HCT116 (cell line): ENCODE results near the gene ZNF737. TPM values are rescaled to one million over a fixed set of nuclear protein-coding genes. Genes with fewer than 3 reads are reported as not detected.

Experiments
- ATAC-seq: fragments of 200-7000 bp; cut with Tn5 transposase; 2 replicates; pipeline ENCODE4 v1.9.1; 2020; ENCODE audit warnings: mild to moderate bottlenecking, moderate library complexity
- BruUV-seq: library from RNA; stranded (reverse); fragments of 400-500 nt; replicated peaks from 2 replicates; lab custom pipeline; 2021; lab: Mats Ljungman, UMichigan
- CTCF ChIA-PET: fragments of 300-600 bp; sonication (Branson Sonifier 250); formaldehyde crosslinking; loops from one replicate; lab custom pipeline; 2021; ENCODE audit warnings: antibody characterized with exemption; lab: Charles Lee
- POLR2A ChIA-PET: fragments of 300-600, 350-600 bp; sonication (Branson Sonifier 250); formaldehyde crosslinking; loops from one replicate; lab custom pipeline; 2021; ENCODE audit warnings: antibody characterized with exemption; lab: Charles Lee
- RAD21 ChIA-PET, 2 experiments: fragments of 300-600 bp; sonication (Branson Sonifier 250); formaldehyde crosslinking; loops; one replicate each; lab custom pipeline; 2023; ENCODE audit warnings: low total read pairs in 2 of 2; ENCODE audit not compliant: uncharacterized antibody in 2 of 2, unreplicated experiment in 2 of 2, low non-redundant PET in 1 of 2; lab: Charles Lee
- DNase-seq: peaks from one replicate; pipeline ENCODE4 v3.0.0-alpha.2; 2010; ENCODE audit warnings: low read depth, low spot score
- H2AFZ ChIP-seq: fragments of 200-600 bp; shearing (Covaris generic), sonication (generic); 2 replicates; pipeline ENCODE4 v1.6.1; 2017; ENCODE audit warnings: low read depth, mixed run types, mixed read lengths, antibody characterized with exemption, low read length; ENCODE audit not compliant: poor library complexity, severe bottlenecking
- H3K27ac ChIP-seq: 2 replicates; pipeline ENCODE4 v1.5.1; 2012; ENCODE audit warnings: low read depth, low read length
- H3K27me3 ChIP-seq: fragments of 200-600 bp; sonication (generic); 2 replicates; pipeline ENCODE4 v1.6.1; 2016; ENCODE audit warnings: mixed run types, low read length, mixed read lengths; ENCODE audit not compliant: insufficient read depth
- H3K36me3 ChIP-seq, 2 experiments: fragments of 200-500 bp in 1 of 2; fragments of 200-600 bp in 1 of 2; sonication (Bioruptor generic) in 1 of 2; sonication (generic) in 1 of 2; 2 replicates each; pipeline versions ENCODE4 v1.5.1 to v1.6.1; 2014 to 2016; ENCODE audit warnings: low read length in 2 of 2, inconsistent platforms in 1 of 2, mixed read lengths in 1 of 2, mixed run types in 1 of 2; ENCODE audit not compliant: insufficient read depth in 2 of 2, control insufficient read depth in 1 of 2
- H3K4me1 ChIP-seq, 2 experiments: fragments of 200-600 bp in 1 of 2; sonication (generic) in 1 of 2; 2 replicates each; pipeline versions ENCODE4 v1.5.1 to v1.6.1; 2012 to 2017; ENCODE audit warnings: low read length in 2 of 2, inconsistent platforms in 1 of 2, mild to moderate bottlenecking in 1 of 2, mixed read lengths in 1 of 2, mixed run types in 1 of 2, moderate library complexity in 1 of 2; ENCODE audit not compliant: insufficient read depth in 2 of 2, control insufficient read depth in 1 of 2
- H3K4me2 ChIP-seq: fragments of 200-600 bp; sonication (generic); 2 replicates; pipeline ENCODE4 v1.6.1; 2017; ENCODE audit warnings: mixed run types, low read length, mixed read lengths
- H3K4me3 ChIP-seq, 2 experiments: fragments of 200-600 bp in 1 of 2; sonication (generic) in 1 of 2; replicated peaks in 1 of 2; 2 replicates each; pipeline ENCODE4 v1.5.1; 2011 to 2016; ENCODE audit warnings: low read length in 2 of 2, control low read depth in 1 of 2, low read depth in 1 of 2, mild to moderate bottlenecking in 1 of 2, mixed read lengths in 1 of 2, mixed run types in 1 of 2
- H3K79me2 ChIP-seq: fragments of 200-600 bp; sonication (generic); 2 replicates; pipeline ENCODE4 v1.6.1; 2017; ENCODE audit warnings: mild to moderate bottlenecking, mixed run types, low read length, moderate library complexity, mixed read lengths; ENCODE audit not compliant: insufficient read depth
- H3K9ac ChIP-seq: fragments of 200-600 bp; sonication (generic); 2 replicates; pipeline ENCODE4 v1.6.1; 2016; ENCODE audit warnings: low read length, mixed read lengths
- H3K9me2 ChIP-seq: fragments of 200-600 bp; sonication (generic), shearing (Covaris generic); 2 replicates; pipeline ENCODE4 v1.6.1; 2017; ENCODE audit warnings: mixed run types, mild to moderate bottlenecking, moderate library complexity; ENCODE audit not compliant: insufficient read depth
- H3K9me3 ChIP-seq, 2 experiments: fragments of 200-500 bp in 1 of 2; fragments of 200-600 bp in 1 of 2; sonication (Bioruptor generic) in 1 of 2; sonication (generic) in 1 of 2; 2 replicates each; pipeline ENCODE4 v1.6.1; 2014 to 2017; ENCODE audit warnings: low read length in 2 of 2, mixed read lengths in 2 of 2, inconsistent platforms in 1 of 2, low read depth in 1 of 2, mild to moderate bottlenecking in 1 of 2, mixed run types in 1 of 2, moderate library complexity in 1 of 2; ENCODE audit not compliant: control insufficient read depth in 1 of 2, insufficient read depth in 1 of 2
- H4K20me1 ChIP-seq: fragments of 200-600 bp; sonication (generic), shearing (Covaris generic); 2 replicates; pipeline ENCODE4 v1.6.1; 2017; ENCODE audit warnings: mixed run types, mild to moderate bottlenecking, moderate library complexity; ENCODE audit not compliant: insufficient read depth
- FOSL1 ChIP-seq: IDR thresholded peaks from 2 replicates; pipeline ENCODE4 v1.6.1; 2012; ENCODE audit warnings: low read depth
- MAX ChIP-seq: IDR thresholded peaks from 2 replicates; pipeline ENCODE4 v1.6.1; 2012
- POLR2AphosphoS5 ChIP-seq: IDR thresholded peaks from 2 replicates; pipeline ENCODE4 v1.6.1; 2011; ENCODE audit warnings: mild to moderate bottlenecking, low read depth, low read length, moderate library complexity
- REST ChIP-seq: IDR thresholded peaks from 2 replicates; pipeline ENCODE4 v1.6.1; 2012; ENCODE audit warnings: low read depth
- SRF ChIP-seq: IDR thresholded peaks from 2 replicates; pipeline ENCODE4 v1.6.1; 2012; ENCODE audit warnings: low read depth
- TCF7L2 ChIP-seq: IDR thresholded peaks from 2 replicates; pipeline ENCODE4 v1.7.0; 2011; ENCODE audit warnings: borderline replicate concordance, inconsistent platforms; ENCODE audit not compliant: insufficient read depth, insufficient read length; ENCODE audit errors: extremely low read depth
- YY1 ChIP-seq: IDR thresholded peaks from 2 replicates; pipeline ENCODE4 v1.6.1; 2011; ENCODE audit warnings: low read length, low read depth, moderate library complexity, mild to moderate bottlenecking; ENCODE audit not compliant: insufficient replicate concordance; ENCODE audit errors: extremely low read depth
- ZBTB33 ChIP-seq: IDR thresholded peaks from 2 replicates; pipeline ENCODE4 v1.6.1; 2011; ENCODE audit warnings: mild to moderate bottlenecking, low read length, moderate library complexity; ENCODE audit not compliant: insufficient replicate concordance; ENCODE audit errors: extremely low read depth
- intact Hi-C: fragments of 100-400 bp; cut with micrococcal nuclease; formaldehyde crosslinking; loops from 2 replicates; pipeline ENCODE4 v1.10.0; 2022
- total RNA-seq: library from RNA; stranded (reverse); gene quantifications from one replicate; pipeline ENCODE4 v1.2.1, GENCODE V29; 2021; ENCODE audit not compliant: unreplicated experiment

Gene ZNF737
- total RNA-seq, 1 experiment from 2014 or later = not detected

- H3K9me3 ChIP-seq = no peaks in the 10 kb centered on the region
- no peaks in the 10 kb centered on the region for H3K4me1 ChIP-seq
- ChIA-PET POLR2A (no interaction called here), CTCF (no interaction called here), RAD21 (no interaction called here)
- H3K4me2 ChIP-seq = no peak overlapping the region
- no peaks in the 10 kb centered on the region for H3K36me3 ChIP-seq
- H3K4me3 ChIP-seq = no peak overlapping the region
- no peaks in the 10 kb centered on the region for H3K27me3 ChIP-seq
- DNase-seq = no peak
- H3K9me2 ChIP-seq = no peaks in the 10 kb centered on the region
- no peak overlapping the region for H3K9ac ChIP-seq
- intact Hi-C loops = no loop called here
- H3K27ac ChIP-seq = no peak overlapping the region
- ATAC-seq = no peak
- no peaks in the 10 kb centered on the region for H4K20me1 ChIP-seq
- no TSS peak for BruUV-seq
- no peak overlapping the region for H2AFZ ChIP-seq
- TF ChIP-seq ZBTB33 (no peak), POLR2AphosphoS5 (no peak)
- H3K79me2 ChIP-seq = no peaks in the 10 kb centered on the region
Observed at GRCh38 chr19:20611866-20612265, 46.3 kb upstream of the ZNF737 start.

- no peaks in the 10 kb centered on the region for H3K27me3 ChIP-seq
- BruUV-seq = no TSS peak
- POLR2A ChIA-PET = no interaction called here
- H3K9ac ChIP-seq = no peak overlapping the region
- RAD21 ChIA-PET = no interaction called here
- CTCF ChIA-PET = no interaction called here
- TF ChIP-seq YY1 (no peak), REST (no peak), TCF7L2 (no peak), SRF (no peak), MAX (no peak), POLR2AphosphoS5 (no peak), FOSL1 (no peak), ZBTB33 (no peak)
- H2AFZ ChIP-seq = no peak overlapping the region
- no peaks in the 10 kb centered on the region for H3K9me2 ChIP-seq
- H3K4me3 ChIP-seq = no peak overlapping the region
- no peaks in the 10 kb centered on the region for H3K9me3 ChIP-seq
- intact Hi-C loops = no loop called here
- H3K36me3 ChIP-seq = no peaks in the 10 kb centered on the region
- H3K4me1 ChIP-seq = no peaks in the 10 kb centered on the region
- ATAC-seq (no peak), DNase-seq (no peak)
- H4K20me1 ChIP-seq = no peaks in the 10 kb centered on the region
- no peaks in the 10 kb centered on the region for H3K79me2 ChIP-seq
- no peak overlapping the region for H3K4me2 ChIP-seq
- no peak overlapping the region for H3K27ac ChIP-seq
Observed at GRCh38 chr19:20607943-20608342, 42.4 kb upstream of the ZNF737 start.
